GM21381 (cell line): ENCODE data around the gene TMEM38A.
A peak's percentile ranks its signal among the peaks of the same experiment; 100 is the strongest.
"Not testable (repeated sequence)": the region's sequence is repeated elsewhere in the genome, so short reads cannot be mapped to it uniquely, and the experiment has no call there.

Experiments
- ATAC-seq: cut with Tn5 transposase; IDR thresholded peaks from one replicate; pipeline ENCODE4 v1.9.1; 2021; ENCODE audit warnings: mild to moderate bottlenecking, moderate library complexity; ENCODE audit not compliant: unreplicated experiment

TMEM38A gene

GRCh38 chr19:16637535-16637934 is 23.4 kb upstream of the TMEM38A start:
- no peak for ATAC-seq

DNA sequence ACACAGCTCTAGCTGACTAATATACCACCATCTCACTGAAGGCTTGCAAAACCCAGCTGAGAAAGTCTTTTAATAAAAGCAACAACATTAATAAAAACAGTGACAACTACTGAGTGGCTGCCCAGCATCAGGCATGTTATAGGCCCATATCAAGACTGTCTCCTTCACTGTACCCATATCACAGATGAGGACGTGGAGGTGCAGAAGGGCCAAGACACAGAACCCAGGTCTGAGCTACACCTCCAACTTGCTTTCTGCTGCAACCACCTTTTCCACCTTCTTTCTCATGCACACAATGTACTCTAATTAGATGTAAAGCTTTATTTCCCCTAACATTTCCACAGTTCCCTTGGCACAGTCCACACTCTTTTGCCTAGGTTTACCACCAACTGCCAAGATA is 22.3 kb upstream of the TMEM38A start:
- no peak for ATAC-seq

DNA sequence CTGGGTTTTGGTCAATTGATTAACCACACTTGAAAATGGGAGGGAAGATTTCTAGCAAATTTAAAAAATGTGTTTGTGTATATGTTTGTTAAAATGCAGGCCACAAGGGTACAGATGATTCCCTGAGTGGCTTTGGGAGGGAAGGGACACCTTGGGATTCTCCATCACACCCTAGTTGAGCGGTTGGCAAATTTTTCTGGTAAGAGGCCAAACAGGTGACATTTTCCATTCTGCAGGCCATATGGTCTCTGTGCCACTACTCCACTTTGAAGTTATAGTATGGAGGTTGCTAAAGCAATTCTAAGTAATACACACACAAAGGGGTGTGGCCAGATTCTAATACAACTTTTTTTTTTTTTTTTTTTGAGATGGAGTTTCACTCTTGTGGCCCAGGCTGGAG is 20.0 kb upstream of the TMEM38A start:
- no peak for ATAC-seq

GRCh38 chr19:16641695-16642094 is 19.2 kb upstream of the TMEM38A start:
- no peak for ATAC-seq

DNA sequence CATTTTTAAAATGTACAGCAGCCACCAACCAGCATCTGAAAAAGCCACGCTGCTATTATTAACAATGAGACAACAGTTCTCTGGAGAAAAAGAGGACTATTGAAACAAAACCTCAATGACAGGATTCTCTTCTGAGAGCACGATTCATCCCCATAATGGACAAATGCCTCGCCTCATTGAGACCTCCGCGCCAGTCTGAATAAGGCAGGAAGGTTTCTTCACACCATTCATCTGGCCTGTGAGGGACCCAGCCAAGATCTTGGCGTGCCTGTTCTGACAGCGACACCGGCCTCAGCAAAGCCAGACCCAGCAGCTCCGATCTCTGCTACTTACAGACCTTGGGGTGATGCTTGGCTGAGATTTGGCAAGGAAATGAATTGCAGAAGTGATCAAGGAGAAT is 15.8 kb upstream of the TMEM38A start:
- ATAC-seq, result no peak

DNA sequence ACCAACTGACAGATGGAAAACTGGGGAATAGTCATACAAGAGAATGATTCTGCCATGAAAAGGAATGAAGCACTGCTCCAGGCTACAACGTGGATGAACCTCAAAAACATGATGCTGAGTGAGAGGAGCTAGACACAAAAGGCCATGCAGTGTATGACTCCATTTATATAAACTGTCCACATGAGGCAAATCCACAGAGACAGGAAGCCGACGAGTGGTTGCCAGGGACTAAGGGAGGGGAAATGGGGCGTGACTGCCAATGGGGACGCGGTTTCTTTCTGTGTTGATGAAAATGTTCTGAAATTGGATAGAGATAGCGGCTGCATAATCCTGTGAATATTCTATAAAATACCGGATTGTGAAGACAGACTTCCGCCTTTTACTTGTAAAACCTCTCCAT is 11.2 kb upstream of the TMEM38A start:
- no peak for ATAC-seq

DNA sequence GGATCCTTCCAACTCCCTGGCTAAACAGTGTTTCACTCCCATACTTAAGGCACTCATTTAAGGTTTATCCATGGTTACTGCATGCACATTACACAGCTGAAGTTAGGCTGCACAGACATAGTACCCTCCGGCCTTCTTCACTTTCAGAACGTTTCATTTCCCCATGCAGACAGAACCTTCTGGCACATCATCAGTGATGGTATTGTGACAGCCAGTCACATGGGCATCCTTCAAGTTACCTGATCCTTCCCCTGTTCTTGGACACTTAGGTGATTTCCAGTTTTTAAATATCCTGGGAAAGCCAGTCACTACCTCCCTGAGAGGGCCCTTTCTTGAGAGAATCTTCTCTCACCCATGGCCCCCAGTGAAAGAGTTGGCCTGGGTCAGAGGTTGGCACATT is 10.1 kb upstream of the TMEM38A start:
- no peak for ATAC-seq

DNA sequence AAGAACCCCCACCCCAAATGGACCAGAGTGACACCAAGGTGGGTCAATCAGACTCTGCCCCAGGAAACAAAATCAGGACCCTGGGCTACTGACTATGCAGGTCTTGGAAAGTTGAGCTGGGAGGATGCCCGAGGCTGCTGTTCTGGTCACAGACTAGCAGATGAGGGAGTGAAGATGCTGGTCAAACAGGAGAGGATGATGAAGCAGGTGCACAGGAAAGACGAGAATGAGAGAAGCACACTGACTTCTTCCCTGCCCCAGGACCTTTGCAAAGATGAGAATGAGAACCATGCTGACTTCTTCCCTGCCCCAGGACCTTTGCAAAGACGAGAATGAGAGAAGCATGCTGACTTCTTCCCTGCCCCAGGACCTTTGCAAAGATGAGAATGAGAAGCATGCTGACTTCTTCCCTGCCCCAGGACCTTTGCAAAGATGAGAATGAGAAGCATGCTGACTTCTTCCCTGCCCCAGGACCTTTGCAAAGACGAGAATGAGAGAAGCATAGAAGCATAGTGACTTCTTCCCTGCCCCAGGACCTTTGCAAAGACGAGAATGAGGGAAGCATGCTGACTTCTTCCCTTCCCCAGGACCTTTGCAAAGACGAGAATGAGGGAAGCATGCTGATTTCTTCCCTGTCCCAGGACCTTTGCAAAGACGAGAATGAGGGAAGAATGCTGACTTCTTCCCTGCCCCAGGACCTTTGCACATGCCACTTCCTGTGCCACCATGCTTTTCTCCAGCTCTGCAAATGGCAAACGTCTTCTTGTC is 9.3 kb upstream of the TMEM38A start:
- not testable (repeated sequence) for ATAC-seq

GRCh38 chr19:16652854-16653253 is 8.1 kb upstream of the TMEM38A start:
- no peak for ATAC-seq

DNA sequence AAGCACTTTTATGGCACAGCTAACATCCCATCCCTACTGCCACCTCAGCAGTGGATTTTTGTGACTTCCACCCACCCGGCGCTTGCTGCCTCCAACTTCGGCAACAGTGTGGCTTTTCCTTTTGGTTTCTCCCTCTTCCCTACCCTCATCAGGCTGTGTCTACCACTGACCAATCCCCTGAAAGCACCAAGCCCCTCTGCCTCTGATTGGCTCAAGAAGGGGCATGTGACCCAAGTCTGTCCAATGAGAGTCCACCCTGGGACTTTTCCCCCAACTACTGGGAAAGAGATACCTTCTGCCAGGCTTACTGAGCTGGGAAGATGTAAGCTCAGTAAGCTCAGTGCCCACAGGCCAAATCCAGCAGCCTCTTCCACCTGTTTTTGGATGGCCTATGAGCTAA is 6.8 kb upstream of the TMEM38A start:
- no peak for ATAC-seq

DNA sequence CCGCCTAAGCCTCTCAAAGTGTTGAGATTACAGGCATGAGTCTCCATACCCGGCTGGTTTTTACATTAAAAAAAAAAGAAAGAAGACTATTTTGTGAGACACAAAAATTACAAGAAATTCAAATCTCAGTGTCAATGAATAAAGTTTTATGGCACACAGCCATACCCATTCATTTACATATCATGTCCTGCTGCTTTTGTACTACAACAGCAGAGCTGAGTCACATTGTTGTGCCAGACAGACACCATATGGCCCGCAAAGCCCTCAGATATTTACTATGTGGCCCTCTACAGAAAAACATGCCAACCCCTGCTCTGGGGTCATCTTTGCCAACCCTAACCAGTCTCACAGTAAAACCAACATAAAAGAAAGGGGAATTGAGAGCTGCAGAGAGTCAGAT is 6.3 kb upstream of the TMEM38A start:
- no peak for ATAC-seq

- ATAC-seq, result no peak
Observed at GRCh38 chr19:16655727-16656126, 5.2 kb upstream of the TMEM38A start.

DNA sequence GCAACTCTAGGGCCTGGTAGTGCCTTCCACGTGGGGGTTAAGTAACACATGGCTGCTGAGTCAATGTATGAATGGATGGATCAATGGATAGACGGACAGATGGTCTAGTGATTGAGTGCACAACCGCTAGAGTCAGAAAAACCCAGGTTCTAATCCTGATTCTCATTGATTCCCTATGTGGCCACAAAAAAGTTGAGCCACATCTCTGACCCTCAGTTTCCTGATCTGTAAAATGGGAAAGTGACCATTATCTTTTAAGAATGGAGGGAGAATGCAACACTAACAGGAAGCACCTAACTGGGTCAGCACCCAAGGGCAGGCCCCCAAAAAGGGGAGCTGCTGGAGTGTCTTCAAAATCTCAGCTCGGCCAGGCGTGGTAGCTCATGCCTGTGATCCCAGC is 3.6 kb upstream of the TMEM38A start:
- no peak for ATAC-seq

GRCh38 chr19:16659464-16659831 is 1.5 kb upstream of the TMEM38A start:
- no peak for ATAC-seq

DNA sequence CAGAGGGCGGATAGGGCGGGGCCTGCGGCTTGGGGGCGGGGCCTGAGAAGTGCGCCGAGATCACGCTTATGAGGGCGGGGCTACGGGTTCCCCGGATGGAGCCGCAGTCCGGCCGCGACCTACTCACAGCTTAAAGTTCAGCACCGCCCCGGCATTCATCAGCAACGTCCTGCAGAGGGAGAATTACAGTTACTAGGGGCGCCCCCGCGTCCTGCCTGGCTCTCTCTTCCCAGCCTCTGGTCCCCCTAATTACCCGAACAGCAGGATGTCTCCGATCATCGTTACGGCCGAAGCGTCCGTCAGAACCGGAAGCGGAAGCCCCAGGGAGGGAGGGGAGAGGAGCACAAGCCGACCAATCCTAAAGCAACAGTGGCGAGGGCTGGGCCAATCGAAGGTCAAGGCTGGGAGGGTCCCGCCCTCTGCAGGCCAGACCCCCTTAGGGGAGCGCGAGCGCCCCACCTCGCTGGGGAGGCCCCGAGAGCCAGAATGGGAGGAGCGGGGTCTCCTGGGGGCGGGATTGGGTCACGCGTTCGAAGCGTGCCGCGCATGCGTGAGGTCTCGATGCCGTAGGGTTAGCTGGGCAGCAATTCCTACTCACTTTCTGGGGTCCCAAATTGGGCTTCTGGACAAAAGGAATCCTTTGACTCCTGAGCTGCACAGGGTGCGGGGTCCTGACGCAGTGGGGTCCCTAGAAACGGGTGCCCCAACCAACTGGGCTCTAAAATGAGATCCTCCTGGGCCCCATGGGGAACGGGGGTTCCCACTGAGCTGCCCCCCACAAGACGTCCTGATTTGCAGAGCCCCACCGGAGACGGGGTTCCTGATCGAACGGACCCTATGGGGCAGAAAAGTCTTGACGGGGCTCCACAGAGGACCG is 869 bp upstream of the TMEM38A start, which contains the start of gene SMIM7:
TSS of gene SMIM7 (minus strand) at position 313 of the 877 bp plus-strand sequence. CDS start at position 279, 34 bp downstream.
- ATAC-seq, result peak; percentile 77

- no peak for ATAC-seq
Observed at GRCh38 chr19:16661480-16662034, 618 bp downstream of the TMEM38A start.

- ATAC-seq, result no peak
Observed at GRCh38 chr19:16668176-16668575, 7.2 kb downstream of the TMEM38A start.

DNA sequence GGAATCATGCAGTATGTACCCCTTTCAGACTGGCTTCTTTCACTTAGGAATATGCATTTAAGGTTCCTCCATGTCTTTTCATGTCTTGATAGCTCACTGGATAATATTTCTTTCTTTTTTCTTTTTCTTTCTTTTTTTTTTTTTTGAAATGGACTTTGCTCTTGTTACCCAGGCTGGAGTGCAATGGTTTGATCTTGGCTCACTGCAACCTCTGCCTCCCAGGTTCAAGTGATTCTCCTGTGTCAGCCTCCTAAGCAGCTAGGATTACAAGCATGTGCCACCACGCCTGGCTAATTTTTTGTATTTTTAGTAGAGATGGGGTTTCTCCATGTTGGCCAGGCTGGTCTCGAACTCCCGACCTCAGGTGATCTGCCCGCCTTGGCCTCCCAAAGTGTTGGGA is 7.8 kb downstream of the TMEM38A start:
- not testable (repeated sequence) for ATAC-seq

DNA sequence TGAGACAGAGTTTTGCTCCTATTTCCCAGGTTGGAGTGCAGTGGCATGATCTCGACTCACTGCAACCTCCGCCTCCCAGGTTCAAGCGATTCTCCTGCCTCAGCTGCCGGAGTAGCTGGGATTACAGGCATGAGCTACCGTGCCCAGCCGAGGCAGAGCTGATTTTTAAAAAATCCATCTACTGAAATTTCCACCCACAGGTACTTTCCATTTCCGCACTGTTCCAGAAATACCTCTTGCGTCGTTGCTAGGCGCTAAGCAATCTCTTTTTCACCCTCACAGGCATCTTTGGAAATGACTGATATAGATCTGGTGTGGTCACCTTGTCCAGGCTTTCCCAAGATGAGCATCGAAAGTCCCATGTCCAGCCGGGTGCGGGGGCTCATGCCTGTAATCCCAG is 9.4 kb downstream of the TMEM38A start:
- no peak for ATAC-seq

- ATAC-seq, result no peak
Observed at GRCh38 chr19:16671652-16672274, 10.8 kb downstream of the TMEM38A start.

GRCh38 chr19:16673231-16673630 is 12.3 kb downstream of the TMEM38A start:
- ATAC-seq, result no peak
